Naive B cell (primary cell): ENCODE data around the gene CCDC33. TPM values are rescaled to one million over a fixed set of nuclear protein-coding genes. Genes with fewer than 3 reads are reported as not detected.

Experiments
- ATAC-seq, 2 donors: fragments of 150-1000 bp; cut with Tn5 transposase; 2 replicates each; pipeline ENCODE4 v1.10.0; 2021; ENCODE audit warnings: low read depth in 2 of 2, mild to moderate bottlenecking in 2 of 2, moderate library complexity in 2 of 2
- DNase-seq: peaks from one replicate; pipeline ENCODE4 v3.0.0; 2022
- H3K27ac Mint-ChIP-seq, 6 donors: one replicate each; pipeline ENCODE4 v1.8.0; 2020 to 2022; ENCODE audit warnings: mild to moderate bottlenecking in 6 of 6, mixed read lengths in 6 of 6, moderate library complexity in 5 of 6, inconsistent platforms in 2 of 6
- H3K27me3 Mint-ChIP-seq, 3 donors: one replicate each; pipeline ENCODE4 v1.8.0; 2021 to 2022; ENCODE audit warnings: mixed read lengths in 3 of 3, mild to moderate bottlenecking in 1 of 3
- H3K36me3 Mint-ChIP-seq, 2 donors: one replicate each; pipeline ENCODE4 v1.8.0; 2020 to 2022; ENCODE audit warnings: mixed read lengths in 2 of 2, inconsistent platforms in 1 of 2, mild to moderate bottlenecking in 1 of 2
- H3K4me1 Mint-ChIP-seq, 3 donors: one replicate each; pipeline ENCODE4 v1.8.0; 2020 to 2022; ENCODE audit warnings: mixed read lengths in 3 of 3, inconsistent platforms in 1 of 3, mild to moderate bottlenecking in 1 of 3, moderate library complexity in 1 of 3
- H3K4me3 Mint-ChIP-seq, 8 donors: one replicate each; pipeline ENCODE4 v1.8.0; 2020 to 2022; ENCODE audit warnings: mild to moderate bottlenecking in 8 of 8, mixed read lengths in 8 of 8, moderate library complexity in 8 of 8, inconsistent platforms in 2 of 8
- H3K9me3 Mint-ChIP-seq, 7 donors: one replicate each; pipeline ENCODE4 v1.8.0; 2020 to 2022; ENCODE audit warnings: mixed read lengths in 7 of 7, mild to moderate bottlenecking in 5 of 7, inconsistent platforms in 2 of 7, moderate library complexity in 1 of 7
- polyA plus RNA-seq, 6 donors: library from polyadenylated mRNA; unstranded; fragments of 300-500 nt; fragmentation: Illumina TruSeq; gene quantifications; one replicate each; pipeline ENCODE4 v1.2.3, GENCODE V29; 2021; ENCODE audit warnings: low read depth in 6 of 6

Gene CCDC33
- polyA plus RNA-seq, 6 donors from 2014 or later = not detected

DNA sequence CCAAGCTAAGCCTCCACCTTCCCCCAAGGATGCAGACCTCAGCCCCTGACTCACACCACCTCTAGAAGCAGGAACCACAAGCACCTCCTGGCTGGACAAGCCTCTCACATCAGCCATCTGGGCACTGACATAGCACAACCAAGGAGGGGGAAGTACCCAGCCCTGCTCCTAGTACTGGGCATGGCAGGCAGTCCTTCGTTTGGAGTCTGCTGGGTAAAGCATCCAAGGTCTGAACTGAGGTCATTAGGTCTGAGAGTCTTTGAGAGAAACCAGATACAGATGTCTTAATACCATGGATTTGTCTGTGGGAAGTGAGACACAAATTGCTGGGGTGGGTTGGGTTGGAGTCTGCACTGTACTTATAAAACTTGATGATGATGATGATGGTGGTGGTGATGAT is 61.8 kb downstream of the CCDC33 start:
- Mint-ChIP-seq H3K4me3 (no peak overlapping the region), H3K27ac (peak overlapping the region in 1 of 6 donors; percentile 6), H3K4me1 (peaks cover 0 to 3% (median 0%) of the 10 kb centered on the region in 3 donors), H3K36me3 (no peaks in the 10 kb centered on the region), H3K9me3 (peaks cover 0 to 2% (median 0%) of the 10 kb centered on the region in 7 donors), H3K27me3 (peaks cover 36 to 65% (median 55%) of the 10 kb centered on the region in 3 donors)
- DNase-seq (no peak), ATAC-seq (no peak)

DNA sequence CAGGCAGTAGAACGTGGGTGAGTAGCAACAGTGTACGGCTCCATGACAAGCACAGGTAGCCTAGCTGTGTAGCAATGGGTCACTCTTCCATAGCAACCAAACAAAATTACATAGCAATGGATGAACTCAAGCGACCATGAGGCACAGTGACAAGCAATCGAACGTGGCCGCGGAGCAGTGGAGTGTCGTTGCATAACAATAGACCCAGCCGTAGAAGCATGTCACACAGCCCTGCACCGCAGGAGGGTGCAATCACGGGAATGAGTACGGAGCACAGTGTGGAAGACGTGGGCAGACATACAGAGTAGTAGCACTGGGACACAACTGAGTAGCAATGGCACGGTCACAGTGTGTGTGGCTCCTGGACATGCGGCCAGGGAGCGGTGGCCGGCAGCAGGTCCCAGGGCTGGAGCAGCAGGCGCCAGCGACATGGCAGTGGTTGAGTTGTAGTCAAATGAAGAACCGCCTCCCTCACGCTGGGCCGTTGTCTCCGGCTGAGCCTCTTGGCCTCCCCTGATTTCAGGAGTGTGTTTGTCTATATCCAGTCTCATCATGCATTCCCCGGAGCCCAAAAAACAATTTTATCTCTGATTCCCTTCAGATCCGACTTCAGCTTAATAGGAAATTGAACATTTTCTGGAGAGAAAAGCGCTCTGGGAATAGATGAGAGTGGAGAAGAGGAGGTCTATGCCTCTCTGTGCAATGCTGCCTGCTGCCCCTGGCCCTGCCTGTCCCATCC is 64.1 kb downstream of the CCDC33 start:
- no peak for ATAC-seq
- H3K27ac Mint-ChIP-seq = no peak overlapping the region
- no peak for DNase-seq
- H3K4me1 Mint-ChIP-seq = peaks cover 0 to 4% (median 0%) of the 10 kb centered on the region in 3 donors
- peaks cover 0 to 2% (median 0%) of the 10 kb centered on the region in 7 donors for H3K9me3 Mint-ChIP-seq
- peaks cover 39 to 70% (median 68%) of the 10 kb centered on the region in 3 donors for H3K27me3 Mint-ChIP-seq
- H3K36me3 Mint-ChIP-seq = no peaks in the 10 kb centered on the region
- peak overlapping the region in 1 of 8 donors; percentile 10 for H3K4me3 Mint-ChIP-seq

DNA sequence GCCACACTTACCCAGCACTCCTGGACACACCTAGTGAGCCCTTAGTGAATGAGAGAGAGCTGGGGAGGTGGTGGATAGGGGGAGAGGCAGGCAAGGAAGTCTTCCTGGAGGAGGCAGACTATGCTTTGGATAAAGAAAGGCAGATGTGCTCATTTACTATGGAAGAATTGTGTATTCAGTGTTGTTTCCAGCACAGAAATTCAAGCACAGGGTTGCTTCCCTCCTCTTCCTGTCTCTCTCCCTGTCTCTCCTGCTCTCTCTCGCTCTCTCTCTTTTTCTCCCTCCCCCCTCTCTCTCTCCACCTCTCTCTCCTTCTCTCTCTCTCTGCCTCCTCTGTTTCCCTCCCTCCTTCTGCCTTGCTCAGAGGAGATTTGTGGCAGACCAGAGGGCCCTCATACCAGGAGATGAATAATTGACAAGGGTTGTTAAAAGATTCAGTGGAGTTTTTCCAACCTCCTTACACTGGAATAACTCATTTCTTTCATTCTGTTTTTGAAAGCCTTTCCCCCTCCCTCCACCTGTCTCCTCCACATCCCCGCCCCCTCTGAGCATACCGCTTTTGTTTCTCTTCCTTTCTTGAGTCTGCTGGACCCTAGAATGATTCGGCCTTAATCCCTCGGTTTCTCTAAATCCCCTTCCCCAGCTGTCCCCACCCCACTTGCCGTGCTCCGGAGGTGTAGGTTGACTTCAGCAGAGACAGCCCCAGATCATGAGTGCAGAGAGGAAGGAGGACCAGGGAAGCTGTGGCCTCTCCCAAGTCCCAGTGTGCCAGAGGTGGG is 65.6 kb downstream of the CCDC33 start:
- Mint-ChIP-seq H3K36me3 (no peaks in the 10 kb centered on the region), H3K4me1 (peaks cover 0 to 4% (median 0%) of the 10 kb centered on the region in 3 donors), H3K9me3 (peaks cover 0 to 2% (median 0%) of the 10 kb centered on the region in 7 donors), H3K4me3 (no peak overlapping the region), H3K27me3 (peaks cover 45 to 82% (median 80%) of the 10 kb centered on the region in 3 donors), H3K27ac (no peak overlapping the region)
- ATAC-seq = no peak
- DNase-seq = no peak

DNA sequence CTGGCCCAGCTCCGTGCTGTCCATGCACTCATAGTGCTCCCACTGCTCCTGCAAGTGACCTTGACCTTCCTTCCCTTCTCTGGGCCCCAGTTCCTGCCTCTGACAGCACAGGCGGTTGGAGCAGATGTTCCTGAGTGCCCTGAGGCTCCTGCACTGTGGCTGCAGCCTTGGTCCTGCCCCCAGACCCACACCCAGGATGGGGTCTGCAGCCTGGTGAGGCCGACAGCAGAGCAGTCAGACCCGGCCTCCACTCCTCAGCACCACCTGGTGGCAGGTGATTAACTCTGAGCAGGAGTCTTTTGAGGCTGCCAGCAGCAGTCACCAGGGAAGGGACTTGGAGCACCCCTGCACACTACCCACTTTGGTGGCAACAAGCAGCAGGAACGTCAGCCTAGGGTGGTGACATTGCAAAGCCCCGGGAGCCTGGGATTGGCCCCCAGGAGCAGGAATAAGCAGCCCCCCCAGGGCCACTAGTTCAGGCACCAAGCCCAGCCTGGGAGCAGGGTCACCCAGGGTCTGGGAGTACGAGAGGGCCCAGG is 66.8 kb downstream of the CCDC33 start:
- H3K9me3 Mint-ChIP-seq = peaks cover 0 to 2% (median 0%) of the 10 kb centered on the region in 7 donors
- H3K4me1 Mint-ChIP-seq = peaks cover 0 to 4% (median 0%) of the 10 kb centered on the region in 3 donors
- peak overlapping the region in 1 of 6 donors; percentile 36 for H3K27ac Mint-ChIP-seq
- DNase-seq = peak; percentile 14
- ATAC-seq = no peak
- peaks cover 48 to 91% (median 84%) of the 10 kb centered on the region in 3 donors for H3K27me3 Mint-ChIP-seq
- no peak overlapping the region for H3K4me3 Mint-ChIP-seq
- H3K36me3 Mint-ChIP-seq = no peaks in the 10 kb centered on the region

DNA sequence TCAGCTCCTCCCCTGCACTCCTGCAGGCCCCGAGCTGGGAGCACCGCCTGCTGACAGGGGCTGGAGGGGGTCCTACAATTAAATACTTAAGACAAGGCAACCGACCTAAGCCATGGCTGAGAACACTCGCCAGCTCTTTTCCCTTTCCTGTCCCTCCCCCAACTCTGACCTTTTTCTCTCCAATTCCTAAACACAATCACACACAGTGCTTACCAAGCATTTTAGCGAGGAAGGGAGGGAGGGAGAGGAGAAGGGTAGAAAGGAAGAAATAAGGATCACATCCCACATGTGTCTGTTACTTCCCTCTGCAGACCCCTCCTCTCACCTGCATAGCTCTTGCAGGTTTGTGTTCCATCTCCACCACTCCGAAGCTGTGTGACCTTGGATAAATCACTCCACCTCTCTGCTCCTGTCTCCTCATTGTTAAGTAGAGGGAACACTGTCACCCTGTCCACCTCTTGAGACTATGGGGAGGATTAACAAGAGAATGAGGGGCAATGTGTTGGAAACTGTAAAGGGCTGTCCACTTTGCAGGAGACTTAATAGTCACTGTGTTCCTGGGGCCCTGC is 67.7 kb downstream of the CCDC33 start:
- Mint-ChIP-seq H3K27ac (no peak overlapping the region), H3K4me1 (peaks cover 0 to 4% (median 0%) of the 10 kb centered on the region in 3 donors), H3K9me3 (peaks cover 0 to 2% (median 0%) of the 10 kb centered on the region in 7 donors), H3K36me3 (no peaks in the 10 kb centered on the region), H3K4me3 (no peak overlapping the region), H3K27me3 (peaks cover 43 to 94% (median 87%) of the 10 kb centered on the region in 3 donors)
- ATAC-seq (no peak), DNase-seq (no peak)

GRCh38 chr15:74304431-74304830 is 68.3 kb downstream of the CCDC33 start:
- peaks cover 0 to 4% (median 0%) of the 10 kb centered on the region in 3 donors for H3K4me1 Mint-ChIP-seq
- H3K27ac Mint-ChIP-seq = no peak overlapping the region
- peaks cover 45 to 98% (median 93%) of the 10 kb centered on the region in 3 donors for H3K27me3 Mint-ChIP-seq
- no peak overlapping the region for H3K4me3 Mint-ChIP-seq
- peaks cover 0 to 2% (median 0%) of the 10 kb centered on the region in 7 donors for H3K9me3 Mint-ChIP-seq
- H3K36me3 Mint-ChIP-seq = no peaks in the 10 kb centered on the region
- DNase-seq (no peak), ATAC-seq (no peak)

GRCh38 chr15:74305687-74306086 is 69.6 kb downstream of the CCDC33 start:
- Mint-ChIP-seq H3K4me1 (peaks cover 0 to 4% (median 0%) of the 10 kb centered on the region in 3 donors), H3K36me3 (no peaks in the 10 kb centered on the region), H3K9me3 (peaks cover 0 to 1% (median 0%) of the 10 kb centered on the region in 7 donors), H3K27ac (no peak overlapping the region), H3K4me3 (no peak overlapping the region), H3K27me3 (peaks cover 45 to 95% (median 90%) of the 10 kb centered on the region in 3 donors)
- DNase-seq (no peak), ATAC-seq (no peak)

DNA sequence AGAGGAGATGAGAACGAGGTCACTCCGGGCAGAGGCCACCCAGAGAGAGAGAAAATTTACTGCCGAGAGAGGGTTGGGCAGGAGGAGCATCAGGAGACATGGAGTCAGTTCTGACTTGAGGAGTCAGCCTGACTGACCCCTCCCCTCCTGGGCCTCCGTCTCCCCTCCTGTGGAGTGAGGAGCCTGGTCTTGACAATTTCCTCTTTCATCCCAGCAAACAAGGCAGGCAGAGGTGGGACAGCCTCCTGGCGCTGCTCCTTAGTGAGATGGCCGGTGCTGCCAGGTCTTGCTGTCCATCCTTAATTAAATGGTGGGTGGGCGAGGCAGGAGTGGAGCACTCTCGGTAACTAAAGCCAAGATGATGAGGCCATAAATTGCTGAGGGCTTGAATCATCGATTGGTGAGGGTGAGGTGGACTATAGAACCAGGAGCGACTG is 70.7 kb downstream of the CCDC33 start:
- no peak for DNase-seq
- Mint-ChIP-seq H3K27me3 (peaks cover 45 to 89% (median 84%) of the 10 kb centered on the region in 3 donors), H3K9me3 (peaks cover 0 to 1% (median 0%) of the 10 kb centered on the region in 7 donors), H3K4me3 (no peak overlapping the region), H3K27ac (peak overlapping the region in 1 of 6 donors; percentile 74), H3K36me3 (no peaks in the 10 kb centered on the region), H3K4me1 (peaks cover 0 to 4% (median 0%) of the 10 kb centered on the region in 3 donors)
- ATAC-seq = no peak

GRCh38 chr15:74307827-74308811 is 72.0 kb downstream of the CCDC33 start:
- DNase-seq = peak; percentile 23
- no peaks in the 10 kb centered on the region for H3K4me1 Mint-ChIP-seq
- peak; percentile 48 to 53 for ATAC-seq
- no peak overlapping the region for H3K4me3 Mint-ChIP-seq
- no peaks in the 10 kb centered on the region for H3K36me3 Mint-ChIP-seq
- peaks cover 38 to 76% (median 71%) of the 10 kb centered on the region in 3 donors for H3K27me3 Mint-ChIP-seq
- peaks cover 0 to 1% (median 0%) of the 10 kb centered on the region in 7 donors for H3K9me3 Mint-ChIP-seq
- H3K27ac Mint-ChIP-seq = no peak overlapping the region

GRCh38 chr15:74311734-74312444 is 75.8 kb downstream of the CCDC33 start:
- H3K27me3 Mint-ChIP-seq = peaks cover 17 to 44% (median 35%) of the 10 kb centered on the region in 3 donors
- no peak overlapping the region for H3K4me3 Mint-ChIP-seq
- ATAC-seq (no peak), DNase-seq (no peak)
- H3K36me3 Mint-ChIP-seq = no peaks in the 10 kb centered on the region
- H3K4me1 Mint-ChIP-seq = peaks cover 10 to 13% (median 10%) of the 10 kb centered on the region in 3 donors
- no peaks in the 10 kb centered on the region for H3K9me3 Mint-ChIP-seq
- H3K27ac Mint-ChIP-seq = no peak overlapping the region

GRCh38 chr15:74312445-74313007 is 76.4 kb downstream of the CCDC33 start:
- ATAC-seq (no peak), DNase-seq (no peak)
- no peaks in the 10 kb centered on the region for H3K9me3 Mint-ChIP-seq
- no peak overlapping the region for H3K4me3 Mint-ChIP-seq
- H3K4me1 Mint-ChIP-seq = peaks cover 10 to 16% (median 13%) of the 10 kb centered on the region in 3 donors
- no peak overlapping the region for H3K27ac Mint-ChIP-seq
- peaks cover 10 to 40% (median 28%) of the 10 kb centered on the region in 3 donors for H3K27me3 Mint-ChIP-seq
- no peaks in the 10 kb centered on the region for H3K36me3 Mint-ChIP-seq
